WTC11 (cell line): ENCODE data around the gene DMRTB1.

Experiments used
- CTCF ChIP-seq: fragments of 200-600 bp; IDR thresholded peaks from 2 replicates; pipeline ENCODE4 v1.8.0; 2022; ENCODE audit warnings: antibody characterized with exemption
- FOXK1 ChIP-seq: sonication (generic); formaldehyde crosslinking; IDR thresholded peaks from 2 replicates; pipeline ENCODE4 v1.8.0; 2022; ENCODE audit warnings: mild to moderate bottlenecking, moderate library complexity, missing genetic modification reagents
- SP1 ChIP-seq: sonication (generic); formaldehyde crosslinking; conservative IDR thresholded peaks from 2 replicates; pipeline ENCODE4 v1.8.1; 2022; ENCODE audit warnings: missing genetic modification reagents
- TF ChIP-seq, protein P1 (sequence below): fragments of 250-450 bp; sonication (Bioruptor Pico); IDR thresholded peaks from 2 replicates; pipeline ENCODE4 v1.9.0; 2021; ENCODE audit warnings: mild to moderate bottlenecking

- TF ChIP-seq CTCF (no peak), FOXK1 (no peak), SP1 (CRISPR knock-in tag) (no peak)
- TF ChIP-seq, protein P1, sequence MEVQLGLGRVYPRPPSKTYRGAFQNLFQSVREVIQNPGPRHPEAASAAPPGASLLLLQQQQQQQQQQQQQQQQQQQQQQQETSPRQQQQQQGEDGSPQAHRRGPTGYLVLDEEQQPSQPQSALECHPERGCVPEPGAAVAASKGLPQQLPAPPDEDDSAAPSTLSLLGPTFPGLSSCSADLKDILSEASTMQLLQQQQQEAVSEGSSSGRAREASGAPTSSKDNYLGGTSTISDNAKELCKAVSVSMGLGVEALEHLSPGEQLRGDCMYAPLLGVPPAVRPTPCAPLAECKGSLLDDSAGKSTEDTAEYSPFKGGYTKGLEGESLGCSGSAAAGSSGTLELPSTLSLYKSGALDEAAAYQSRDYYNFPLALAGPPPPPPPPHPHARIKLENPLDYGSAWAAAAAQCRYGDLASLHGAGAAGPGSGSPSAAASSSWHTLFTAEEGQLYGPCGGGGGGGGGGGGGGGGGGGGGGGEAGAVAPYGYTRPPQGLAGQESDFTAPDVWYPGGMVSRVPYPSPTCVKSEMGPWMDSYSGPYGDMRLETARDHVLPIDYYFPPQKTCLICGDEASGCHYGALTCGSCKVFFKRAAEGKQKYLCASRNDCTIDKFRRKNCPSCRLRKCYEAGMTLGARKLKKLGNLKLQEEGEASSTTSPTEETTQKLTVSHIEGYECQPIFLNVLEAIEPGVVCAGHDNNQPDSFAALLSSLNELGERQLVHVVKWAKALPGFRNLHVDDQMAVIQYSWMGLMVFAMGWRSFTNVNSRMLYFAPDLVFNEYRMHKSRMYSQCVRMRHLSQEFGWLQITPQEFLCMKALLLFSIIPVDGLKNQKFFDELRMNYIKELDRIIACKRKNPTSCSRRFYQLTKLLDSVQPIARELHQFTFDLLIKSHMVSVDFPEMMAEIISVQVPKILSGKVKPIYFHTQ (CRISPR knock-in tag) = no peak
Measured at GRCh38 chr1:53413175-53414001, 45.8 kb upstream of the DMRTB1 start.
